Femur (tissue), 1 donor: Measurements from ENCODE around the gene SLC6A6.
A peak's percentile ranks its signal among the peaks of the same experiment; 100 is the strongest.
"Not testable (repeated sequence)": the region's sequence is repeated elsewhere in the genome, so short reads cannot be mapped to it uniquely, and the experiment has no call there.

Experiments
- DNase-seq: peaks from one replicate; pipeline ENCODE4 v3.0.0-alpha.2; 2017

The SLC6A6 gene

GRCh38 chr3:14401692-14402303 is 608 bp upstream of the SLC6A6 start:
- no peak for DNase-seq

- peak; percentile 77 for DNase-seq
Observed at GRCh38 chr3:14403619-14404155, 1.3 kb downstream of the SLC6A6 start.

DNA sequence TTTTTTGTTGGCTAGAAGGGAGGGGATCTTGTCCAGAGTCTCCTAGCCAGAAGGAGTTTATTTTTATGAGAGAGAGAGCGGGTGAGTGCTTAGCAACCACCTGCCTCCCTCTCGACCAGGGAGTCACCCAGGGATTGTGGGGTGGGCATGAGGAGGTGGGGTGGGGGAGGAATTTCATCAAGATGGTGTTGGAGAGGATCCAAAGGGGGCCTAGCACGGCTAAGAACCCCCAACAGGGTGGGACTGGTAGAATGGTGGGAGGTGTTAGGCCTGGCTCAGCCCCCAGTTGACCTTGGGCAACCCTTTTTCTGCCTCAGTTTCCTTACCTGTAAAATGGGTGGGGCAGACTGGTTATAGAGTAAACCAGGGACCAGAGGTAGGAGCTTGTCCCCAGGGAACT is 1.8 kb downstream of the SLC6A6 start:
- no peak for DNase-seq

DNA sequence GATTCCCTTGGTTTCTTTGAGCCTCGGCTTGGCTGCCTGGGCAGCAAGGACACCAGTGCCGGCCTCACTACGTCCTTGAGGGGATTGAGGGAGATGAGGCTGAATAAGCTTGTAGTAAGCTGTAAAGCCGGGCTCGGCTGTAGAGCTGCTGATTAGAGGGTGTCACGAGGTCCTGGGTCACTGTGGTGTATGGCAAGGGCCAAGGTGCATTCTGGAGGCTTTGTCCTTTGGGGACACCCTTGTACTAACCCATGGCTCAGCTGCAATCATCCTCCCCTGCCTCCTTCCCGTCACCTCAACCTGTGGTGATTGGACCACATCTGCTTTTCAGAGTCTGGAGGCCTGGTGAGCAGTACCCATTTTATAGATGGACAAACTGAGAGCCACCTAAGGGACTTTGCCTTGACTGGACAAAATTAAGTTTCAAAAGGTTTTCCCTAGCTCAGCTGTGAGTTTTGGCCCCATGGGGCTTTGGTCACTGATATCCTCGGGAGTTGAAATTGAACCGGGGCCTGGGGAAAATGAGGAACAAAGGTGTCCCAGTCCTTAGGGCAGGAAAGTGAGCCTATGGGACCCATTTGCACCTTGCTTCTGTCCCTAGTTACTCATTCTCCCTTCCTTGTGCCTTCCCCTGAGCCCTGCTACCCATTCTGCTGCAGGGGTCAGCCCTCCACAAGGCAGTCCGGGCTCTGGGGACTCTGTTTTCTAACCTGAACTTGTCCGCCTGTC is 2.4 kb downstream of the SLC6A6 start:
- DNase-seq: no peak

- no peak for DNase-seq
Observed at GRCh38 chr3:14405360-14406238, 3.2 kb downstream of the SLC6A6 start.

GRCh38 chr3:14406336-14406735 is 3.9 kb downstream of the SLC6A6 start:
- no peak for DNase-seq

- no peak for DNase-seq
Observed at GRCh38 chr3:14406766-14407165, 4.4 kb downstream of the SLC6A6 start.

GRCh38 chr3:14407203-14407602 is 4.8 kb downstream of the SLC6A6 start:
- DNase-seq: no peak

DNA sequence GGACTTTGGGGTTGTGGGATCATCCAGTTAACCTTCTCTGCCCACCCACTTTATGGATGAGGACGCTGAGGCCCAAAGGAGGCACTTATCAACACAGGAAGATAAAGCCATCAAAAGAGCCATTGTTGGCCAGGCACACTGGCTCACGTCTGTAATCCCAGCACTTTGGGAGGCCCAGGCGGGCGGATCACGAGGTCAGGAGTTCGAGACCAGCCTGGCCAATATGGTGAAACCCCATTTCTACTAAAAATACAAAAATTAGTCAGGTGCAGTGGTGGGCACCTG is 7.3 kb downstream of the SLC6A6 start:
- DNase-seq: not testable (repeated sequence)

DNA sequence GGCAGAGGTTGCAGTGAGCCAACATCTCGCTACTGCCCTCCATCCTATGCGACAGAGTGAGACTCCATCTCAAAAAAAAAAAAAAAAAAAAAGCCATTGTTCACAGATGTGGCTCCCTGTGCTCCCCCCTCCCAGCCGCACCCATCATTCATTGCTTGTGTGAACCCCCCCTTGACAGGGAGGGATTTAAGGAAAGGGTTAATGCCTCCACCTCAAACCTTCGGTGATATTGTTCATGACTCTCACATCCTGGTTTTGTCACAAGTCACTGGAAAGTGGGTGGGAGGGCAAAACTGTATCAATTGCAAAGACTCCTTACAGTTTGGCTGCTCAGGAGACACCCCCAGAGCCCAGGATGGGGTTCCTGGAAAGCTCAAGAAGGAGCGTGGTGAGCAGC is 7.7 kb downstream of the SLC6A6 start:
- no peak for DNase-seq

DNA sequence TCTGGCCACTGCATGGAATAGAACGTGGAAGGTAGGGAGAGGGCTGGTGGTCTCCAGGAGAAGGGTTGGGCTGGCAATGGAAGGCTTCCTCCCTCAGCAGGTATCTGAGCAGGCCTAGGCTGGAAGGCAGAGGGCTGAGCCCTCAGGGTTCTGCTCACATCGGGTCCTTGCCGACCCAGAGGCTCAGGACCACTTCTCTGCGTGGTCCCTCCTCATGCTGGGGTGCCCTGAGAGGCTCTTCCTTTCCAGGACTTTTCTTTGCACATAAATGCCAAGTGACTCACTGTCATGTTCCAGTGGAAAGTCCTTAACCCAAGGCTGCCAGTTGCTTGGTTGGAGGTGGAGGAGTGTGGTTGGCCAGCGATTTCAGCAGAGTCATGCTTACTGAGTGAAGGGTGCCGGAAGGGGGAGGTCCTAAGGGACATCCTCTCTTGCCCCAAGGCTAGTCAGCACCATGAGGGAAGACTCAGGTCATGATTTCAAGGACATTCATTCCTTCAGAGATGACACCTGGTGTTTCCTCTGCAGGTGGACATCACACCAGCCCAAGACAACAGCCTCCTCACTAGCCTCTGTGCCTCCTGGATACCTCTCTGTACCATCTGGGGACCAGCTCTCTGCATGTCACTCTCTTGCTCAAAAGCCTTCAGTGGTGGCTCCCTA is 8.2 kb downstream of the SLC6A6 start:
- DNase-seq: peak; percentile 51

DNA sequence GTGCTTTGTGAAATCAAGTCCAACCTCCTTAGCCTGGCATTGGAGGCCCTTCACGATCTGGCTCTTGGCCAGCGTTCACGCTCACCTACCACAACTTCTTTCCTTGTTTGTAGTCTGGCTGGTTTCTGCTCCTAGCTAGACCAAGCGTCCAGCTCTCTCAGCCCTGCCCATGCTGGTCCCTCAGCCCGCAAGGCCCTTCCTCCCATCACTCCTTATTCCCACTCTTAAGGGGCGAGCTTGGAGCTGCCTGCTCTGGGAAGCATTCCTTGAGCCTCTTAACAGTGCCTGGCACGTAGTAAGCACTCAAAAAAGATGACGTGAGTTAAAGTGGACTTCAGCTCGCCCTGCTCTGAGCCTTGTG is 8.7 kb downstream of the SLC6A6 start:
- DNase-seq: no peak

DNA sequence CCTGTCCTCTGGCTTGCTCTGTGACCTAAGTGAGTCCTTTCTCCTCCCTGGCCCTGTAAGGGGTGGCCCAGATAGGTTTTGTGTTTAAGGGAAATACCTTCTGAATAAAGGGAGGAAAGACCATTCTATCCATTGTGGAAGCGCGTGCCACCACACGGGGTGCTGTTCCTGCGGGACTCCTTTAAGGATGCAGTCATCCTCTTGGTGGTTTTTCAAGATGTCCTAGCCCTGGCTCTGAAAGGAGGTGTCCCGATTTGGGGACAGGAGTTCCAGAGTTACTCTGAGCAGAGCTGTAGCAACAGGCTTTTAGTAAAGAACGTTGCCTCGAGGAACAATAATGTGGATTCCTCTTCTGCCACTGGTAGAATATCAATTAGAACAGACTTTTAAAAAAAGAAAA is 9.6 kb downstream of the SLC6A6 start:
- DNase-seq: no peak

DNA sequence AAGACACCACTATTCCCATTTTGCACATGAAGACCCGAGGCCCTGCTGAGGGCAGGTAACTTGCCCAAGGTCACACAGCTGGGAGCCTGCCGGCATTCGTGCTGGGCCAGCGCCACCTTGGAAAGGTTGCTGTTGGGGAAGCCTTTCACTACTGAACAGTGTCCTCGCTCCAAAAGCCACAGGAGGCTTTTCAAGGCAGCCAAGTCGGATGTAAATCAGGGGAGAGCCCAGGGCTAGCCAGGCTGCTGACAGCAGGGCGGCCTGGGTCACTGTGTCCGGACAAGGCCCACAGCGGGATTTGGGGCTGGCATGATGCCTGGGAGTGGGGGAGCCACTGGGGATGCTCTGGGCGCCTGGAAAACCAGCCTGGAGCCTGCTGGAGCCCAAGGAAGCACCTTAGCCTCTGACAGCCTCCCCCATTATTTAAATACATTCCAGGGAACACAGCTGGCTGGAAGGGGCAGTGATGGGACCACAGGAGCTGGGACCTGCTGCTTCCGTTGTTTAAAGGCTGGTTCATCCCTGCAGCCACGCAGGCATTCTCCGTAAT is 10.5 kb downstream of the SLC6A6 start:
- DNase-seq: no peak

- no peak for DNase-seq
Observed at GRCh38 chr3:14413381-14414071, 11.1 kb downstream of the SLC6A6 start.

GRCh38 chr3:14414846-14415464 is 12.5 kb downstream of the SLC6A6 start:
- no peak for DNase-seq

GRCh38 chr3:14415501-14415900 is 13.1 kb downstream of the SLC6A6 start:
- no peak for DNase-seq

DNA sequence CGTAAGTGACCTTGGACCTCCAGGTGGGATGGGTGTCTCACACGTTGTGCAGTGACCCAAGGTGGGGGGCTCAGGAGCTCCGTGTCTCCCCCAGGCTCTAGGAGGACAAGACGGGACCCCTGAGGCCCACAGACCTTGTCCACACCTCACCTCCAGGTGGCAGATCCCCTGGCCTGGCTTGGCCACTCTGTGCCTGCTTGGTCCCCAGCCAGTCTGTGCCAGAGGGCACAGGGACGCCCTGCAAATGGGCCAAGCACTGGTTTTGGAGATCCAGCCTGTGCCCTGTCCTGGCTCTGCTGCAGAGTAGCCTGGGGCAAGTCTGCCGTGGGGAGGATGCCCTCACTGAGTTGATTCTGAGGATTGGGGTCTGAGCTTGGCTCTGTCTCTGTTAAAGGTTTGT is 14.0 kb downstream of the SLC6A6 start:
- DNase-seq: no peak

GRCh38 chr3:14418296-14419250 is 16.2 kb downstream of the SLC6A6 start:
- DNase-seq: no peak
